ENCODE measurements around the gene BACE2. TPM values are rescaled to one million over a fixed set of nuclear protein-coding genes. Genes with fewer than 3 reads are reported as not detected.

The BACE2 gene
- total RNA-seq, 1 experiment from 2014 or later, result 21.3 TPM

GRCh38 chr21:41207401-41208375, 39.7 kb downstream of the BACE2 start:
- TF ChIP-seq CTCF (IDR thresholded peaks at IDR 0.05; ENCODE audit: unreplicated experiment), result no peak
- DNase-seq (ENCODE audit: unreplicated experiment), result peak; percentile 80
- no TSS peak for BruUV-seq (replicated peaks)
- Mint-ChIP-seq H3K4me1 (ENCODE audit: insufficient read depth, unreplicated experiment) (peaks cover 10% of the 10 kb centered on the region), H3K36me3 (ENCODE audit: insufficient read depth, unreplicated experiment) (peaks cover 5% of the 10 kb centered on the region), H3K27me3 (ENCODE audit: insufficient read depth, unreplicated experiment) (no peaks in the 10 kb centered on the region), H3K9me3 (ENCODE audit: unreplicated experiment) (no peaks in the 10 kb centered on the region), H3K27ac (ENCODE audit: low read depth, unreplicated experiment) (no peak overlapping the region), H3K4me3 (ENCODE audit: unreplicated experiment) (peak overlapping the region; percentile 14)
- intact Hi-C loops (cut with micrococcal nuclease), result no loop called here
- ChIA-PET POLR2A (interaction anchor here (0.7 kb wide), 3 partner anchors 10 to 13 kb away, joined by 3 read pairs; no protein-coding TSS in a partner anchor), CTCF (interaction anchor here (0.6 to 1.7 kb wide), 4 partner anchors 37 to 1258 kb away, joined by 3 to 8 read pairs (median 3); no protein-coding TSS in a partner anchor)

DNA sequence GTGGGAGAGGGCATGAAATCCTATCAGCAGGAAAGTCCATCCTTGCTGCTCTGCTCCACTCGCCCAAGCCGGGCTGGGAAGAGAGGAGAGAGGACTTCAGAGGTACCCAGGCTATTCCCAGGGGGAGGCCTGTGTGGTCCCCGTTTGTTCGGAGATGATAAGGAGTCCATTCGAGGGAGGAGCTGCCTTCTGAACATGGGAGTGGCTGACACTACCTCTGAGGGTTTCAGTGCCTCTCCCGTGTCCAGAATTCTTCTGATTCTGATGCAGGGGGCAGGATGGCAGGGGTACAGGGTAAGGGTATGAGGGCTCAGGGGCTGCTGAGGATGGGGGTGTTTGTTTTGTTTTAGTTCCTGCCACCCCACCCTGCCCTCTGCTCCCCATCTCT, 40.4 kb downstream of the BACE2 start:
- no peak for DNase-seq (ENCODE audit: unreplicated experiment)
- ChIA-PET POLR2A (no interaction called here), CTCF (interaction anchor here (1.7 kb wide), 1 partner anchor 38 kb away, joined by 8 read pairs; no protein-coding TSS in a partner anchor)
- intact Hi-C loops (cut with micrococcal nuclease), result no loop called here
- H3K4me3 Mint-ChIP-seq (ENCODE audit: unreplicated experiment), result no peak overlapping the region
- H3K27ac Mint-ChIP-seq (ENCODE audit: low read depth, unreplicated experiment), result no peak overlapping the region
- no peak for TF ChIP-seq CTCF (IDR thresholded peaks at IDR 0.05; ENCODE audit: unreplicated experiment)
- no peaks in the 10 kb centered on the region for H3K27me3 Mint-ChIP-seq (ENCODE audit: insufficient read depth, unreplicated experiment)
- peaks cover 5% of the 10 kb centered on the region for H3K36me3 Mint-ChIP-seq (ENCODE audit: insufficient read depth, unreplicated experiment)
- BruUV-seq (replicated peaks), result no TSS peak
- H3K9me3 Mint-ChIP-seq (ENCODE audit: unreplicated experiment), result no peaks in the 10 kb centered on the region
- H3K4me1 Mint-ChIP-seq (ENCODE audit: insufficient read depth, unreplicated experiment), result peaks cover 10% of the 10 kb centered on the region

DNA sequence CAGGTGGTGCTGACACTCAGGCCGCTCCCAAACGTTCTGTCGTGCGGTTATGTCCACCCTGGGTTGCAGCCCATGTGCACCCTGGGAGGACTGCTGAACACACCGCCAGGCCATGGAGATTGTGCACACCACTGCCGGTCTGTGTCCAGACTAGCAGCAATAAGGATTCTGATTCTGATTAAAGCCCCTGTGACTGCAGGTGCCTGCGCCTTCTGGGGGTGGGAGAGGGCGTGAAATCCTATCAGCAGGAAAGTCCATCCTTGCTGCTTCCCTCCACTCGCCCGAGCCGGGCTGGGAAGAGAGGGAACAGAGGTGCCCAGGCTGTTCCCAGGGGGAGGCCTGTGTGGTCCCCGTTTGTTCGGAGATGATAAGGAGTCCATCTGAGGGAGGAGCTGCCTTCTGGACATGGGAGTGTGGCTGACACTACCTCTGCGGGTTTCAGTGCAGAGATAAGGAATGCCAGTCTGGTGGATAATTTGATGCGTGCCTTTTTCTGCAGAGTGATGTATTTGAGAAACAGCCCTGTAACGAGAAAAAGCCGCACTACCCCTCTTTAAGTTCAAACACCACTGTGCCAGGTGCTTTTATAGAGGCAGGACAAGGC, 41.2 kb downstream of the BACE2 start:
- Mint-ChIP-seq H3K4me3 (ENCODE audit: unreplicated experiment) (no peak overlapping the region), H3K27ac (ENCODE audit: low read depth, unreplicated experiment) (no peak overlapping the region), H3K9me3 (ENCODE audit: unreplicated experiment) (no peaks in the 10 kb centered on the region), H3K4me1 (ENCODE audit: insufficient read depth, unreplicated experiment) (peaks cover 10% of the 10 kb centered on the region), H3K36me3 (ENCODE audit: insufficient read depth, unreplicated experiment) (peaks cover 5% of the 10 kb centered on the region), H3K27me3 (ENCODE audit: insufficient read depth, unreplicated experiment) (no peaks in the 10 kb centered on the region)
- TF ChIP-seq CTCF (IDR thresholded peaks at IDR 0.05; ENCODE audit: unreplicated experiment), result no peak
- no peak for DNase-seq (ENCODE audit: unreplicated experiment)
- POLR2A ChIA-PET, result no interaction called here
- BruUV-seq (replicated peaks), result no TSS peak
- intact Hi-C loops (cut with micrococcal nuclease), result no loop called here
- CTCF ChIA-PET, result no interaction called here

GRCh38 chr21:41210426-41211059, 42.6 kb downstream of the BACE2 start:
- Mint-ChIP-seq H3K4me3 (ENCODE audit: unreplicated experiment) (no peak overlapping the region), H3K9me3 (ENCODE audit: unreplicated experiment) (no peaks in the 10 kb centered on the region), H3K4me1 (ENCODE audit: insufficient read depth, unreplicated experiment) (peaks cover 10% of the 10 kb centered on the region), H3K27me3 (ENCODE audit: insufficient read depth, unreplicated experiment) (no peaks in the 10 kb centered on the region), H3K36me3 (ENCODE audit: insufficient read depth, unreplicated experiment) (peaks cover 5% of the 10 kb centered on the region), H3K27ac (ENCODE audit: low read depth, unreplicated experiment) (no peak overlapping the region)
- DNase-seq (ENCODE audit: unreplicated experiment), result no peak
- no TSS peak for BruUV-seq (replicated peaks)
- no peak for TF ChIP-seq CTCF (IDR thresholded peaks at IDR 0.05; ENCODE audit: unreplicated experiment)
- ChIA-PET POLR2A (interaction anchor here (1.2 kb wide), 1 partner anchor 26 kb away, joined by 3 read pairs; no protein-coding TSS in a partner anchor), CTCF (interaction anchor here (1.0 kb wide), 1 partner anchor 40 kb away, joined by 3 read pairs; no protein-coding TSS in a partner anchor)
- intact Hi-C loops (cut with micrococcal nuclease), result no loop called here
